Ishikawa (cell line): ENCODE measurements around the gene TUBB1.

Experiments used
- CEBPB ChIP-seq: IDR thresholded peaks from 2 replicates; pipeline ENCODE4 v1.6.1; 2012
- CREB1 ChIP-seq: IDR thresholded peaks from 2 replicates; pipeline ENCODE4 v1.6.1; 2012; ENCODE audit warnings: low read depth
- EGR1 ChIP-seq: IDR thresholded peaks from 2 replicates; pipeline ENCODE4 v1.6.1; 2012
- EP300 ChIP-seq: IDR thresholded peaks from 2 replicates; pipeline ENCODE4 v1.6.1; 2012; ENCODE audit warnings: borderline replicate concordance
- FOXM1 ChIP-seq: IDR thresholded peaks from 2 replicates; pipeline ENCODE4 v1.6.1; 2012; ENCODE audit warnings: low read depth, borderline replicate concordance
- NFIC ChIP-seq: IDR thresholded peaks from 2 replicates; pipeline ENCODE4 v1.6.1; 2012
- RAD21 ChIP-seq: IDR thresholded peaks from 2 replicates; pipeline ENCODE4 v1.6.1; 2012; ENCODE audit warnings: low read depth
- TAF1 ChIP-seq: IDR thresholded peaks from 2 replicates; pipeline ENCODE4 v1.6.1; 2012; ENCODE audit warnings: low read depth, mild to moderate bottlenecking
- TCF12 ChIP-seq: IDR thresholded peaks from 2 replicates; pipeline ENCODE4 v1.6.1; 2012; ENCODE audit warnings: low read depth
- TEAD4 ChIP-seq: IDR thresholded peaks from 2 replicates; pipeline ENCODE4 v1.6.1; 2012
- YY1 ChIP-seq: IDR thresholded peaks from 2 replicates; pipeline ENCODE4 v1.6.1; 2012; ENCODE audit warnings: low read depth
- ZBTB7A ChIP-seq: IDR thresholded peaks from 2 replicates; pipeline ENCODE4 v1.6.1; 2012; ENCODE audit warnings: low read depth
- TF ChIP-seq, protein P1 (sequence below): IDR thresholded peaks from 2 replicates; pipeline ENCODE4 v1.6.1; 2012
- TF ChIP-seq, protein P2 (sequence below): IDR thresholded peaks from 2 replicates; pipeline ENCODE4 v1.6.1; 2012
- TF ChIP-seq, protein P3 (sequence below): IDR thresholded peaks from 2 replicates; pipeline ENCODE4 v1.6.1; 2012; ENCODE audit warnings: low read depth, mild to moderate bottlenecking

The TUBB1 gene

DNA sequence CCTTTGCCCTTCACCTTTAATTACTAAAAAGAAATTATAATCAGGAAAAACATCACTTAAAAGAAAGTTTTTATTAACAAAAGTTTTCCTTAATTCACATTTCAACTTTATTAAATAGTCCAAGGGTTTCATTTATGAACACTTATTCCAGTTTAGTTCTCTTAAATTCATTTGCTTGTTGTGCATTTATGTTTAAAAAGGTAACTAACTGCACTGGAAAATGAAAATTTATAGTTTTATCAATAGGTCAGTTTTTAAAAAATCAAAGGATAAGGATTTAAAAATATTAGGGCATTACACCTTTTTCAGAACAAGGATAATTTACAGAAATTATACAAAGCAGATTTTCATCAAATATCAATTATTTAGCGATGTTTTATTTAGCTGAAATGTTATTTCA, 13.9 kb downstream of the TUBB1 start:
- TF ChIP-seq, protein P1, sequence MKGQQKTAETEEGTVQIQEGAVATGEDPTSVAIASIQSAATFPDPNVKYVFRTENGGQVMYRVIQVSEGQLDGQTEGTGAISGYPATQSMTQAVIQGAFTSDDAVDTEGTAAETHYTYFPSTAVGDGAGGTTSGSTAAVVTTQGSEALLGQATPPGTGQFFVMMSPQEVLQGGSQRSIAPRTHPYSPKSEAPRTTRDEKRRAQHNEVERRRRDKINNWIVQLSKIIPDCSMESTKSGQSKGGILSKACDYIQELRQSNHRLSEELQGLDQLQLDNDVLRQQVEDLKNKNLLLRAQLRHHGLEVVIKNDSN = no peak
- TF ChIP-seq CREB1 (no peak), TCF12 (no peak)

DNA sequence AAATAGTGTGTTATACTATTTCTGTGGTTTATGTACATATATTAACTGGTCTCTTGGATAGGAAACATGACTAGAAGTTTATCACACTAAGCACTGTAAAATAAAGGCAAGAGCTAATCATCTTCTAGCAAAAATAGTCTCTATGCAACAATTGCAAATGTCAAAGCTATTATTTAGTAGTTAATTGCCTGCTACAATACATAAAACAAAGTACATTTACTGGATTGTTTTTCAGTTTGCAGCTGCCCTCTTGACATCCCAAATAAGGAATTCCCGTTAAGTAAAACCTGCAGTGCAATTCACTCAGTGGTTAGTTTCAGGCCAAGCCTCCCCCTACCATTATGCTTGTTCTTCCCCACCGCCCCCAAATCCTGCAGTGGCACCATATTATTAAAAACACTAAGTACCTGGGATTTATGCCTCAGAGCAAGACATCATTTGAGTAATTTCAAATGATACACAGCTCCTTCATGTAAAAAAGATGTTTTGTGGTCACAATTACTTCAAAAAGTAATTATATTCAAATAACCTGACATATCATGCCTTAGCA, 14.5 kb downstream of the TUBB1 start:
- TF ChIP-seq, protein P2, sequence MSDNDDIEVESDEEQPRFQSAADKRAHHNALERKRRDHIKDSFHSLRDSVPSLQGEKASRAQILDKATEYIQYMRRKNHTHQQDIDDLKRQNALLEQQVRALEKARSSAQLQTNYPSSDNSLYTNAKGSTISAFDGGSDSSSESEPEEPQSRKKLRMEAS = no peak
- TF ChIP-seq, protein P3, sequence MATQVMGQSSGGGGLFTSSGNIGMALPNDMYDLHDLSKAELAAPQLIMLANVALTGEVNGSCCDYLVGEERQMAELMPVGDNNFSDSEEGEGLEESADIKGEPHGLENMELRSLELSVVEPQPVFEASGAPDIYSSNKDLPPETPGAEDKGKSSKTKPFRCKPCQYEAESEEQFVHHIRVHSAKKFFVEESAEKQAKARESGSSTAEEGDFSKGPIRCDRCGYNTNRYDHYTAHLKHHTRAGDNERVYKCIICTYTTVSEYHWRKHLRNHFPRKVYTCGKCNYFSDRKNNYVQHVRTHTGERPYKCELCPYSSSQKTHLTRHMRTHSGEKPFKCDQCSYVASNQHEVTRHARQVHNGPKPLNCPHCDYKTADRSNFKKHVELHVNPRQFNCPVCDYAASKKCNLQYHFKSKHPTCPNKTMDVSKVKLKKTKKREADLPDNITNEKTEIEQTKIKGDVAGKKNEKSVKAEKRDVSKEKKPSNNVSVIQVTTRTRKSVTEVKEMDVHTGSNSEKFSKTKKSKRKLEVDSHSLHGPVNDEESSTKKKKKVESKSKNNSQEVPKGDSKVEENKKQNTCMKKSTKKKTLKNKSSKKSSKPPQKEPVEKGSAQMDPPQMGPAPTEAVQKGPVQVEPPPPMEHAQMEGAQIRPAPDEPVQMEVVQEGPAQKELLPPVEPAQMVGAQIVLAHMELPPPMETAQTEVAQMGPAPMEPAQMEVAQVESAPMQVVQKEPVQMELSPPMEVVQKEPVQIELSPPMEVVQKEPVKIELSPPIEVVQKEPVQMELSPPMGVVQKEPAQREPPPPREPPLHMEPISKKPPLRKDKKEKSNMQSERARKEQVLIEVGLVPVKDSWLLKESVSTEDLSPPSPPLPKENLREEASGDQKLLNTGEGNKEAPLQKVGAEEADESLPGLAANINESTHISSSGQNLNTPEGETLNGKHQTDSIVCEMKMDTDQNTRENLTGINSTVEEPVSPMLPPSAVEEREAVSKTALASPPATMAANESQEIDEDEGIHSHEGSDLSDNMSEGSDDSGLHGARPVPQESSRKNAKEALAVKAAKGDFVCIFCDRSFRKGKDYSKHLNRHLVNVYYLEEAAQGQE = no peak
- TF ChIP-seq ZBTB7A (no peak), TAF1 (no peak), EP300 (no peak), YY1 (no peak), NFIC (no peak), FOXM1 (no peak), CREB1 (no peak), TEAD4 (no peak)

DNA sequence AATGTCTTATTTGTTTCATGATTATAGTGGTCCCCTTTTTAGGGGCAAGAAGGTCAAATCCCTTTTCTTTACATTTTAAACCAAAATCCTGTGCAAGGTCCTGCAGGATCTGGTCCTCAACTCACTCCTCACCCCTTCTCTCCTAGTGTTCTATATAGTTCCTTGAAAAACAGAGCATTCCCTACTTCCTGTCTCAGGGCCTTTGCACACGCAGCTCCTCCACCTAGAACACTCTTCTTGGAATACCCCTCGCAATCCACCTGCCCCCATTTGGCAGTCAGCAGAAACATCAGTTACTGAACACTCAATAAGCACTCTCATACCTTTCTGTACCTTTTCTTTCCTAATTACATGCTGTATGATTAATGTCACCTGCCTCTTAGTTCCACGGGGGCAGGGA, 16.2 kb downstream of the TUBB1 start:
- no peak for TF ChIP-seq CEBPB
- no peak for TF ChIP-seq YY1
- TF ChIP-seq, protein P1 = no peak
- TF ChIP-seq CREB1 = no peak
- TF ChIP-seq, protein P2 = no peak
- no peak for TF ChIP-seq RAD21
- no peak for TF ChIP-seq EP300
- TF ChIP-seq, protein P3 = no peak
- TF ChIP-seq ZBTB7A = no peak
- TF ChIP-seq TEAD4 = no peak
- no peak for TF ChIP-seq NFIC
- TF ChIP-seq TCF12 = no peak
- no peak for TF ChIP-seq TAF1

DNA sequence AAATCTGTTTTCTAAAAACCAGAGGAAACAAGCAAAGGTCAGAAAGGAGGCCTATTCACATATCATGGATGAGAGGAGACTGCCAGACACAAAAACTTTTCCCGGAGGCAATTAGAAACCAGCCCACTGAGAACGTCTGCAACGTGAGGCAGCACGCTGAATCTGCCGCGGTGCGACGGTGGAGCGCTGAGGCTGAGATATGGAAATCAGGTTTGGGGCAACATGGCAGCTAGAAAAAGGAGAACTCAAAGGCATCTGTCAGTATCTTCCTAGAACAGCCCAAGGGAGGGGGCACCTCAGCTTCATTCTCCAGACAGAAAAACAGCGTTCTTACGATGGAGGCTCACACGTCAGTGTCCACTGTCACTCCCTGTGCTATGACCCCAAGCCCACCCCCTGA, 18.2 kb downstream of the TUBB1 start:
- no peak for TF ChIP-seq EP300
- TF ChIP-seq, protein P3 = no peak
- TF ChIP-seq TCF12 = no peak
- TF ChIP-seq FOXM1 = no peak
- no peak for TF ChIP-seq ZBTB7A
- TF ChIP-seq, protein P2 = no peak
- TF ChIP-seq, protein P1 = no peak
- no peak for TF ChIP-seq TAF1
- TF ChIP-seq CEBPB = no peak
- TF ChIP-seq CREB1 = no peak
- no peak for TF ChIP-seq RAD21
- TF ChIP-seq EGR1 = no peak
- TF ChIP-seq NFIC = no peak
- no peak for TF ChIP-seq TEAD4
- TF ChIP-seq YY1 = no peak
